Right lobe of liver (tissue), 4 donors: Measurements from ENCODE around the gene REXO5.

ENCODE experiments used
- CTCF ChIP-seq, 4 donors: fragments of 200-600 bp in 3 of 4; fragments of 450-650 bp in 1 of 4; IDR thresholded peaks; one replicate each; pipeline versions ENCODE4 v1.5.1 to v1.8.0; 2016 to 2022; ENCODE audit warnings: antibody characterized with exemption in 4 of 4, mild to moderate bottlenecking in 2 of 4
- POLR2A ChIP-seq: fragments of 450-650 bp; IDR thresholded peaks from one replicate; pipeline ENCODE4 v1.6.1; 2017; ENCODE audit warnings: antibody characterized with exemption, mild to moderate bottlenecking
- donor health status: DM: no; HTN: no; CAD: no.
- donor health status: DM: no; HTN: no; CAD: no.
- donor health status: DM: no; HTN: yes; CAD: no.

DNA sequence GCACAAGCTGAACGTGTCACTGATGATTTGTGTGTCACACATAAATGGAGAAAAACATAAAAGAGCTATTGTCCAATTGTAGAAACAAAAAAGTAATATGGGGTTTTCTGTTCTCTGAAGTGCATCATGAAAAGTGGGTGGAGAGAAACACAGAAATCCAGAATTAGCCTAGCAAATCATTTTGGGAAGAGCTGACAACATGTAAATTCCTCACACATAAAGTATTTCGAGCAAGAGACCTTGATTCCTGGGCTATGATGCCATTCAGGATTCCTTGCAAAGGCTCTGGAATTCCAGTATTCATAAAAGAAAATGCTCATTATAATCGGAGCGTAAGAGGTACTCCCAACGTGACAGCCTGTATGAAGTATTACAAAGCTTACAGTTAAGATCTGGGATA, 92.7 kb downstream of the REXO5 start:
- TF ChIP-seq CTCF (IDR thresholded peaks at IDR 0.05) = no peak
- no peak for TF ChIP-seq POLR2A
